Activated naive CD4-positive, alpha-beta T cell treated with anti-CD3 and anti-CD28 coated beads for 36 hours (primary cell): ENCODE measurements around the gene ZNF747. TPM values are rescaled to one million over a fixed set of nuclear protein-coding genes. Genes with fewer than 3 reads are reported as not detected.
"Not testable (repeated sequence)": the region's sequence is repeated elsewhere in the genome, so short reads cannot be mapped to it uniquely, and the experiment has no call there.

Source experiments
- CTCF ChIA-PET: fragments of 350-600 bp; sonication (Branson Sonifier 250); formaldehyde crosslinking; loops from one replicate; lab custom pipeline; 2021; ENCODE audit warnings: antibody characterized with exemption; lab: Charles Lee
- DNase-seq: peaks from one replicate; pipeline ENCODE4 v3.0.0-alpha.2; 2020
- H3K27ac Mint-ChIP-seq: one replicate; pipeline ENCODE4 v1.8.0; 2021; ENCODE audit warnings: mild to moderate bottlenecking, mixed read lengths
- H3K27me3 Mint-ChIP-seq: one replicate; pipeline ENCODE4 v1.8.0; 2021; ENCODE audit warnings: low read depth, mixed read lengths
- H3K36me3 Mint-ChIP-seq: one replicate; pipeline ENCODE4 v1.8.0; 2021; ENCODE audit warnings: low read depth, mixed read lengths
- H3K4me1 Mint-ChIP-seq: one replicate; pipeline ENCODE4 v1.8.0; 2021; ENCODE audit warnings: low read depth, mixed read lengths
- H3K4me3 Mint-ChIP-seq: one replicate; pipeline ENCODE4 v1.8.0; 2021; ENCODE audit warnings: mild to moderate bottlenecking, moderate library complexity, mixed read lengths
- H3K9me3 Mint-ChIP-seq: one replicate; pipeline ENCODE4 v1.8.0; 2021; ENCODE audit warnings: mixed read lengths
- intact Hi-C: fragments of 100-400 bp; cut with micrococcal nuclease; formaldehyde crosslinking; loops from one replicate; pipeline ENCODE4 v1.15.1; 2023
- total RNA-seq, 2 experiments: library from RNA; stranded (reverse); gene quantifications; one replicate each; pipeline ENCODE4 v1.2.3, GENCODE V29; 2021

Gene ZNF747
- total RNA-seq, 2 experiments from 2014 or later = 5.1 to 6.1 TPM

DNA sequence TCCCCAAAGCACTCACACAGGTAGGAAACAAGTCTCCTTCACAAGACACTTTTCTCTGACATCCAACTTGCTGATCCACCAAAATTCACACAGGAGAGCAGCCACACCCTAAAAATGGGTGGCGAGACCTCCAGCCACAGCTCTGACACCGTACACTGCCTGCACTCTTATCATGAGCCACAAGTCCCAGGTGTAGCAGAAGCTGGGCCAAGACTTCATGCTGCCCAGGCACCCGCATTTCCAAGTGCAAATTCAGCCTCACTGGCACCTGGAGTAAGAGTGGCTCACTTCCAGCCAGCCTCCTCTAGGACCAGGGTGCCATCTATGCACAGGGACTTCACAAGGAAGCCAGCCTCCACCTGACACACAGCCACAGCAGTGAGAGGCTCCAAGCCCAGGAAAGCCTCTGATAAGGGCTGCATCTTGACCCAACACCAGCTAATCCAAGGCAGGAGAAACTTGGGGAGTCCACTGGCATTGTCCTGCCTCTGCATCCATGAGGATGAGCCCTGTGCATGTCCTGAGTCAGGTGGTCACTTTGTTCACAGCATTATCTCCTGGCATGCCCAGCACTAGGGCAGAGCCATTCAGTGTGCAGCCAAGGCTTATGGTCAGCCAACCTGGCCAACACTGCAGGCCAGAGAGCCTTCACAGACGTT, 5.7 kb downstream of the ZNF747 start:
- peak overlapping the region; percentile 12 for H3K27ac Mint-ChIP-seq
- CTCF ChIA-PET = interaction anchor here (0.7 to 3.4 kb wide), 7 partner anchors 28 to 86 kb away, joined by 3 to 9 read pairs (median 3); partner anchors contain the start of gene SEPHS2
- intact Hi-C loops = no loop called here
- H3K4me3 Mint-ChIP-seq = no peak overlapping the region
- DNase-seq = no peak
- H3K4me1 Mint-ChIP-seq = peaks cover 42% of the 10 kb centered on the region
- peaks cover 3% of the 10 kb centered on the region for H3K36me3 Mint-ChIP-seq
- H3K9me3 Mint-ChIP-seq = no peaks in the 10 kb centered on the region
- no peaks in the 10 kb centered on the region for H3K27me3 Mint-ChIP-seq

DNA sequence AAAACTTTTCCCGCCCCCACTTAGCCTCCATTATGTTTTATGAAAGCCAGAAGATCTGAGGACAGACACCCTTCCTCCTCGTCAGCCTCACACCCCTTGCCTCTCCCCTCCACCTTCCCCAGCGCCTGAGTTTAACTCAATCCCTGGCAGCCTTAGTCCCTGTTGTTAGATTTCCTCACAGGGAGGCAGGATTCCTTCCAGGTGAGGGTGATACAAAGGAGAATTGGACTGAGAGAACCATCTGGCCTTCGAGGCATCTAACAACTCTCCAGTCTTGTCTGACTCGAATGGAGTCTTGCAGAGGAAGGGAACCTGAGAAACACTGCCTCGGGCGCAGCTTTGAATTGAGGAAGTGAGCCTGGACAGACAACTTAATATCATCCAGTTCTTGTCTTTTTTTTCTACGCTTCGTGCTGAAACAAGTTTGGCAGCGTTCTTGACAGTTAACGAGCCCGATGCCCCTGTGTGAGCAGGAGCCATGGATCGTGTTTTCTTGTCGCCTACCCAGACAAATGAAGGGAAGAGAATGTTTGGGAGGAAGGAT, 7.0 kb downstream of the ZNF747 start:
- no peaks in the 10 kb centered on the region for H3K9me3 Mint-ChIP-seq
- H3K36me3 Mint-ChIP-seq = no peaks in the 10 kb centered on the region
- H3K27me3 Mint-ChIP-seq = no peaks in the 10 kb centered on the region
- peak; percentile 32 for DNase-seq
- intact Hi-C loops = loop anchor here (1.0 to 2.0 kb wide), 6 partner anchors 8 to 97 kb away; partner anchors contain the start of genes DCTPP1 and SEPHS2
- peak overlapping the region; percentile 72 for H3K4me3 Mint-ChIP-seq
- CTCF ChIA-PET = interaction anchor here (0.8 to 3.4 kb wide), 4 partner anchors 52 to 88 kb away, joined by 3 to 9 read pairs (median 6); no protein-coding TSS in a partner anchor
- peak overlapping the region; percentile 75 for H3K27ac Mint-ChIP-seq
- H3K4me1 Mint-ChIP-seq = peaks cover 36% of the 10 kb centered on the region

DNA sequence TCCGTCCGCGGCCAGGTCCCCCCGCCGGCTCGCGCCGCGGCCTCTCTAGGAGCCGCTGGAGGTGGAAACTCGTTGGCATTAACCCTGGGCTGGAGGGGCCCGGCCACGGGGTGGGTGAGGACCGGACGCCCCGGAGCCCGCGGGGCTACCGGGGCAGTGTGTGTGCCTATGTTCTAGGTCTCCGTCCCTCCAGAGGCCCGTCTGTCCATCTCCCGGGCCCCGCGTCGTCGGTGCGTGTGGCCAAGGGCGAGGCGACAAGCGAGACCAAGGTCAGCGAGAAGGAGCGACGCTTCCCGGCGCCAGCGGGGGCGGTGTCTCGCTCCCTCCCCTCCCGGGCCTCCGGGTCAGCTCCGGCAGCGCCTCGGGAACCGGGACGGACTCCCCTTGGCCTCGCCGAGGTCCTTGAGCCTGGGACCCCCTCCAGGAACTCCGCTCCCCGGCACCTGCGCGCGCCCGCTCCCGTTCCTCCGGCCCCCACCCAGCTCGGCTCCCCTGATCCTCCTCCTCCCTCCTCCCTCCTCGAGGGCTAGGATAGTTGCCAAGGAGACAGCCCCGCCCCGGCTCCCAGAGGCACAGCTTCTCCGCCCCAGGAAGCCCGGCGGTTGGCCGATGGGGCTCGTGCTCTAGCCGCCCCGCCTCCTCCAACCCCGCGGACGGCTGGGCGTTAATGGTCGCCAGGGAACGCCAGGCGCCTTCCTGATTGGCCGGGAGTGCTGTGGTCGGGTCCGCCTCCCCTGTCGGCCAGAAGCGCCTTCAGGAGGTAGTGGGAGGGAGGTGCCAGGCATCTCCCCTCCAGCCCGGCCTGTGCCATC, 7.6 kb downstream of the ZNF747 start:
- Mint-ChIP-seq H3K27ac (peak overlapping the region; percentile 75), H3K36me3 (peaks cover 4% of the 10 kb centered on the region), H3K9me3 (no peaks in the 10 kb centered on the region), H3K4me1 (peaks cover 36% of the 10 kb centered on the region), H3K4me3 (peak overlapping the region; percentile 72), H3K27me3 (no peaks in the 10 kb centered on the region)
- peak; percentile 97 for DNase-seq
- intact Hi-C loops = loop anchor here (1.0 to 2.0 kb wide), 6 partner anchors 8 to 96 kb away; partner anchors contain the start of genes DCTPP1 and SEPHS2
- CTCF ChIA-PET = interaction anchor here (0.6 to 3.4 kb wide), 4 partner anchors 51 to 125 kb away, joined by 3 to 9 read pairs (median 6); no protein-coding TSS in a partner anchor

DNA sequence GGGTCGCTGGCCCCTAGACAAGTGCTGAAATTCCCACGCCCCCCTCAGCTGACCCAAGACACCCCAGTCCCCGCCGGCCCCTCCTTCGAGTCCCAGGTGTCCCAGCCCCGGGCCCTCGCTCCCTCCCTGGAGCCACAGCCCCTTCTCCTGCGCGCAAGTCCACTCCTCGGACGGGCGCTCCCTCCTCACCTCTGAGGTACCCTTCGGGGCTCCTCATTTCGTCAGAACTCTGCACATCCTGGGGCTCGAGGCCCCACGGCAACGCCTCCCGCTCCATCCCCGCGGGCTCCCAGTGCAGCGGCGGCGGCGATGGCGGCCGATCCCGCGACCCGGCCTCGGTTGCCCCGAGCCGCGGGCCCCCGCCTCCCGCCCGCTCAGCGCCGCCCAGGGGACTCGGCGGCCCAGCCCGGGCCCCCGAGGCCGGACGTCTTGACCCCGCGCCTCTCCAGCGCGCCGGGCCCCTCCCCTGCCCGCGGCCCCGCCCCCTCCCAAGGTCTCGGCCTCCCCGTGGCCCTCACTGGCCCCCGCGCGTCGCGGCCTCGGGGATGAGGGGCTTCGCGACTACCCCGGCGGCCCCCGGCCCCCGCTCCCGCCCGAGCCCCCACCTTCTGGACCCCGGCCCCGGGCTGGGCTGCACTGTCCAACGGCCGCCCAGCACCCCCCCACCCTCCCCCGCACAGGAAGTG, 8.4 kb downstream of the ZNF747 start, which contains the start of gene ZNF768:
Gene ZNF768, minus strand, starts transcription at position 430 of the 686 bp plus-strand sequence. Its CDS starts 153 bp downstream, at position 277.
- intact Hi-C loops = loop anchor here (2.0 kb wide), 2 partner anchors 33 to 95 kb away; partner anchors contain the start of gene DCTPP1
- CTCF ChIA-PET = no interaction called here
- H3K4me1 Mint-ChIP-seq = peaks cover 35% of the 10 kb centered on the region
- DNase-seq = peak; percentile 26
- H3K27me3 Mint-ChIP-seq = no peaks in the 10 kb centered on the region
- H3K36me3 Mint-ChIP-seq = peaks cover 4% of the 10 kb centered on the region
- H3K9me3 Mint-ChIP-seq = no peaks in the 10 kb centered on the region
- H3K4me3 Mint-ChIP-seq = peak within 1 kb of the TSS; percentile 80
- peak within 1 kb of the TSS; percentile 79 for H3K27ac Mint-ChIP-seq

- intact Hi-C loops = loop anchor here (2.0 kb wide), 2 partner anchors 33 to 95 kb away; partner anchors contain the start of gene DCTPP1
- Mint-ChIP-seq H3K4me1 (peaks cover 32% of the 10 kb centered on the region), H3K36me3 (peaks cover 4% of the 10 kb centered on the region), H3K27ac (peak overlapping the region; percentile 79), H3K9me3 (no peaks in the 10 kb centered on the region), H3K4me3 (peak overlapping the region; percentile 80), H3K27me3 (no peaks in the 10 kb centered on the region)
- no peak for DNase-seq
- CTCF ChIA-PET = interaction anchor here (1.2 kb wide), 1 partner anchor 14 kb away, joined by 3 read pairs; no protein-coding TSS in a partner anchor
Observed at GRCh38 chr16:30525844-30526136, 8.9 kb downstream of the ZNF747 start.

DNA sequence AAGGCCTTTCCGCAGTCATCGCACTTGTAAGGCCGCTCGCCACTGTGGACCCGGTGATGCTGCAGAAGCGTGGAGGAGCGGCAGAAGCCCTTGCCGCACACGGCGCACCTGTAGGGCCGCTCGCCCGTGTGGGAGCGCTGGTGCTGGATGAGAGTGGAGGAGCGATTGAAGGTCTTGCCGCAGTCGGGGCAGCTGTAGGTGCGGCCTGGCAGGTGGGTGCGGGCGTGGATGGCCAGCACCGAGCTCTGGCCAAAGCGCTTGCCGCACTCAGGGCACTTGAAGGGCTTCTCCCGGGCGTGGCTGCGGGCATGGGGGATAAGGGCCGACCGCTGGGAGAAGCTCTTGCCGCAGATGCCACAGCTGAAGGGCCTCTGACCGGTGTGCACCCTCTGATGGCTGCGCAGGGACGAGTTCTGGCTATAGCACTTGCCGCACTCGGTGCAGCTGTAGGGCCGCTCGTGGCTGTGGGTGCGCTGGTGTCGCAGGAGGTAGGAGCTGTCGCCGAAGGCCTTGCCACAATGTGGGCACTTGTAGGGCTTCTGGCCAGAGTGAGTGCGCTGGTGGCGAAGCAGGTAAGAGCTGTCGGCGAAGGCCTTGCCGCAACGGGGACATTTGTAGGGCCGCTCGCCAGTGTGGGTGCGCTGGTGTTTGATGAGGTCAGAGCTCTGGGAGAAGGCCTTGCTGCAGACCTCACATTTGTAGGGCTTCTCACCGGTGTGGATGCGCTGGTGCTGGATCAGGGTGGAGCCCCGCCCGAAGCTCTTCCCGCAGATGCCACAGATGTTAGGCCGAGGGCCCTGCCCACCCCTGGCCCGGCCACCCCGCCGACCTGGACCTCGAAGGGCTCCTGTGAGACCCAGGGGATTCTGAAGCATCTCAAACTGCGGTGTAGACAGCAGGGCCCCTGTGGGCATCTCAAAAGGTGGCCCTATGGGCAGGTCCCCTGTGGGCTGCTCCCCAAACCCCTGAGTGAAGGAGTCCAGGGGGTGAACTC, 9.8 kb downstream of the ZNF747 start:
- no peaks in the 10 kb centered on the region for H3K27me3 Mint-ChIP-seq
- DNase-seq = no peak
- CTCF ChIA-PET = interaction anchor here (0.6 to 1.2 kb wide), 5 partner anchors 13 to 176 kb away, joined by 3 to 4 read pairs (median 3); no protein-coding TSS in a partner anchor
- H3K27ac Mint-ChIP-seq = no peak overlapping the region
- intact Hi-C loops = no loop called here
- H3K9me3 Mint-ChIP-seq = no peaks in the 10 kb centered on the region
- H3K4me1 Mint-ChIP-seq = peaks cover 22% of the 10 kb centered on the region
- peaks cover 10% of the 10 kb centered on the region for H3K36me3 Mint-ChIP-seq
- H3K4me3 Mint-ChIP-seq = peak overlapping the region; percentile 2

DNA sequence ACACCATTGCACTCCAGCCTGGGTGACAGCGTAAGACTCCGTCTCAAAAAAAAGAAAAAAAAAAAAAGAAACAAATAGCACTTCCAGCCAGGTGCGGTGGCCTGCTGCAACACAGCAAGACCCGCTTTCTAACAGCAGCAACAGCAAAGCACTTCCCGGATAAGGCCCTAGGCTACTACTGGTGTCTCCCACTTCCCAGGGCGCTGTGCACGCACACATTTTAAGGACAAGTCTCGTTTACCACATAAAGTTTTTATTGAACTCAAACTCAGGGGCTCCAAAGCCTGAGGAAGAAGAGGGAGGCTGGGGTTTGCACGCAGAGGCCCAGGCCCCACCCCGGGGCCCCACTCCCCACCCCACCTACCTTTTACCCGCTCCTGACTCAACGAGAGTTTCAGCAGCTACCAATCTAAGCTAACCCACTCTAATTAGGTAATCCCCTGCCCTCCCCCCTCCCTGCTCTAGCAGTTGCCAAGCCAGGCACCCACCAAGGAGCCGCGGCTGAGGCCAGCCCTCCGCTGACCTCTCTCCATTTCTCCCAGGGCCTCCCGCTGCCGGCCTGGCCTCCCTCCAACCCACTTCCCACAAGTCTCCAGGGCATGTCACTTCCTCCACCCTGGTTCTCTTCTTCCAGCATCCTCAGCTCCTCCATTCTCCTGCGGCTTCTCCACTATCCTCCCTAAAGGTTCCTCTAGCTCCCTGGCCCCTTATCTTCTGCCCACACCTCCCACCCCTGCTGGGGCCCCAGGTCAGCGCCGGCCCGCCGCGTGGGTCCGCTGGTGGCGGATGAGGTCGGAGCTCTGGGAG, 10.7 kb downstream of the ZNF747 start:
- Mint-ChIP-seq H3K27ac (no peak overlapping the region), H3K27me3 (no peaks in the 10 kb centered on the region), H3K4me3 (no peak overlapping the region), H3K4me1 (peaks cover 15% of the 10 kb centered on the region), H3K9me3 (no peaks in the 10 kb centered on the region), H3K36me3 (peaks cover 19% of the 10 kb centered on the region)
- intact Hi-C loops = no loop called here
- CTCF ChIA-PET = interaction anchor here (0.6 to 1.2 kb wide), 2 partner anchors 16 to 75 kb away, joined by 3 to 4 read pairs; no protein-coding TSS in a partner anchor
- DNase-seq = no peak

GRCh38 chr16:30522702-30523463, 11.8 kb downstream of the ZNF747 start:
- DNase-seq, intact Hi-C loops, CTCF ChIA-PET, H3K4me1 Mint-ChIP-seq, H3K27me3 Mint-ChIP-seq, H3K9me3 Mint-ChIP-seq, H3K27ac Mint-ChIP-seq, H3K4me3 Mint-ChIP-seq: not testable (repeated sequence)
- peaks cover 25% of the 10 kb centered on the region for H3K36me3 Mint-ChIP-seq

DNA sequence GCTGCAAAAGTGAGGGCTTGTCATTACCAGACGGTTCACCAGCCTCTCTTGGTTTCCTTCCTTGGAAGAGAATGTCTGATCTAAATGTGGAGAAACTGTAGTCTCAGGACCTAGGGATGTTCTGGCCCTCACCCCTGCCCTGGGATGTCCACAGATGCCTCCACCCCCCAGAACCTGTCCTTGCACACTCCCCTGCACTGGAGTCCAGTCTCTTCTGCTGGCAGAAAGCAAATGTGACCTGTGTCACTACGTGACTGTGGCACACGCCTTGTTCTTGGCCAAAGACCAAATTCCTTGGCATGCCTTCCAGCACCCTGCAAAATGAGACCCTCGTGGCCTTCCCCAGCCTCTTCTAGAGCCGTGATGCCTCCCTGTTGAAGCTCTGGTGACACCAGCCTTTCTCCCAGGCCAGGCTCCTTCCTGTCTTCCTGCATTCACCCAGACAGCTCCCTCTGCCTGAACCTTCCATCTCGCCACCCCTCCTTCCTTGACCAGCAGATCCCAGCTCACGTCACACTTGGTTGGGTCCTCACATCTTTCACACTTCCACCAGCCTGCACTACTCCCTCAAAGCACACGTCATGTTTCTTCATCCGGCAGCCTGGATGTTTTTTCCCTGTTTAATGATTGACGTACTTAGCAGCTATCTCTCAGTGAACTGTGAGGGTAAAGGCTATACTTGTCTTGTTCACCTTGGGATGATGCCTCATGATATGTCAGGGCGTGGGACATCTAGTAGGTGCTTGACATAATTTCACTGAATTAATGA, 12.6 kb downstream of the ZNF747 start:
- Mint-ChIP-seq H3K36me3 (peaks cover 31% of the 10 kb centered on the region), H3K4me3 (no peak overlapping the region), H3K27me3 (no peaks in the 10 kb centered on the region), H3K27ac (no peak overlapping the region), H3K4me1 (peaks cover 3% of the 10 kb centered on the region), H3K9me3 (no peaks in the 10 kb centered on the region)
- intact Hi-C loops = no loop called here
- CTCF ChIA-PET = no interaction called here
- DNase-seq = no peak
